ENCODE measurements around the gene GAS2L1.
A peak's percentile ranks its signal among the peaks of the same experiment; 100 is the strongest.

The GAS2L1 gene

DNA sequence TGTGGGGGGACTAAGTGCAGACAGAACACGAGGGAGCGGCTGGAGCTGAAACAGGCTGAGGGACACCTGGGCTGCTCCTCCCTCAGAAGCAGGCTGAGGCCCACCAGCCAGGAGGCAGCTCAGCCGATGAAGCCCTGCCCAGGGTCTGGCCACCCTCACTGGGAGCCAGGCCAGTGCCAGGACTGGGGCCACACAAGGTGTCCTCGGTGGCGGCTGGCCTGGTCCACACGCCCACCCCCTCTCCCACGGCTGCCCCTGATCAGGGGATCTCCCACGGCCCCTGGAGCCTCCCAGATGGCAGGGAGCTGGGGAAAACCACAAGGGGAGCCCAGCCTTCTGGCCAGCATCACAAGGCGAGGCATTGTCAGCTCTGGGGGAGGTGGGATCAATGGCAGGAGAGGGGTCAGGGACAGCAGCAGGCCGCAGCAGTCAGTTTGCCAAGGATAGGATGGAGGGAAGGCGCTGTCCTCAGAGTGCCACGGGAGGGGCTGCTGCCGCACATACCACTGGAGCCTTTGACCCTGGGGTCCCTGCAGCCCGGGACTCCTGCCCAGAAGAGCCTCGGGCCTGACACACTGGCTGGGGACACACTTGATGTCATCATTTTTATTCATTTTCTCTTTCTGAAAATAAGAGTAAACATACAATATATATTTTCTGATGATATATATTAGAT, 20.8 kb downstream of the GAS2L1 start:
- no peak for DNase-seq (ENCODE audit: low spot score)

DNA sequence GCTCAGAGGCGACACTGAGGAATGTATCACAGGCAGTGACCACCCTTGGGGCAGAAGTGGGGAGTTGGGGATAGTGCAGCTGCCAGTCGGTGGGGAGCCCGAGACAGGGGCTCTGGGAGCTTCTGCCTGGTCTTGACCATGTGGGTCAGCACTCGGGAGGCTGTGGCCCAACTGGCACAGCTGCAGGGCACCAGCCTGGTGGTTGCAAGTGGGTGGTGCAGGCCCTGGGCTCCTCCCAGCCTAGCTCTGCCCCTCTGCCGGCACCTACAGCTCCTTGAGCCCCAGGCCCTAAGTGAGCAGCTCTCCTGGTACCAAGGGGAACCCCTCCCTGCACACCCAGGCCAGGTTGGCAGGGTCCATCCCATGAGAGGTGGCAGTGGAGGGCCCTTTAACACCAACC, 21.6 kb downstream of the GAS2L1 start:
- no peak for DNase-seq (ENCODE audit: low spot score)

DNA sequence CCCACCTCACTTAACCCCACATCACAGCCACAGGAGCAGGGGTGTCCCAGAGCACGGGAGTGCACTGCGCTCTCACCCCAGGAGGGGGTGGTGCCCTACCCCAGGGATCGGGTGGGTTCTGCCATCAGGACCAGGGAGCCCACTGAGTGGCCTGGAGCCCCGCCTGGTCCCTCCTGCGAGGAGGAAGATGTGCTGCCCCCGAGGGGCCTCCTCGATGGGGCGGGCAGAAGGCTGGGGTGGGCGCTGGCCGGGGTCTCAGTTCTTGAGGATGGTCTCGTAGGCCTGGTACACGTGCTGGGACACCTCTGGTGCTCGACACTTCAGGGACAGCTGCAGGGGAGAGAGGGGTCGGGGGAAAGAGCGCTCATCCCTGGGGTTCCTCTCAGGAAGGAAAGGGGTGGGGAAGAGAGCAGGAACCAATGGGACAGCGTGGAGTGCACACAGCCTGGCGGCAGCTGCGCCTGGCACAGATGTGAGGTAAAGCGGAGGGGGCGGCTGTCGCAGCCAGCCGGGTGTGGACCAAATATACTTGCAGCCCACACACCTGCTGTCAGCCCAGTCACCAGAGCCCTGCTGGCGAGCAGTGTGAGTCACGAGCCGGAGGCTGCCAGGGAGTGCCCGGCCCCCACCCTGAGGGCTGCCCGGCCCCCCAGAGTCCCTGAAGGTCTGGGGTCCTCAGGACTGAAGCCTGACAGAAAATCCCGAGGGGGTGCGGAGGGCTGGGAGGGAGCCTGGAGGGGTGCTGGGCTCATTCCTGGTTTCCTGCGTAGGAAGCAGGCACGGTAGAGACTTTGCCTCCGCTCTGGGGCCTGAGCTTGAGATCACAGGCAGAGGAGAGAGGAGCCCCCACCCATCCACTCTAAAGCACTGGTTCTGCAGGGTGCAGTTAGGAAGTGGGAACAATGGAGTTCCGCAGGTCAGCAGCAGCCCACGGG, 22.4 kb downstream of the GAS2L1 start:
- DNase-seq (ENCODE audit: low spot score) = no peak

- DNase-seq (ENCODE audit: low spot score) = no peak
Observed at GRCh38 chr22:29329581-29329980, 23.1 kb downstream of the GAS2L1 start.

- no peak for DNase-seq (ENCODE audit: low spot score)
Observed at GRCh38 chr22:29330291-29330690, 23.8 kb downstream of the GAS2L1 start.

- no peak for DNase-seq (ENCODE audit: low spot score)
Observed at GRCh38 chr22:29330753-29331152, 24.3 kb downstream of the GAS2L1 start.

DNA sequence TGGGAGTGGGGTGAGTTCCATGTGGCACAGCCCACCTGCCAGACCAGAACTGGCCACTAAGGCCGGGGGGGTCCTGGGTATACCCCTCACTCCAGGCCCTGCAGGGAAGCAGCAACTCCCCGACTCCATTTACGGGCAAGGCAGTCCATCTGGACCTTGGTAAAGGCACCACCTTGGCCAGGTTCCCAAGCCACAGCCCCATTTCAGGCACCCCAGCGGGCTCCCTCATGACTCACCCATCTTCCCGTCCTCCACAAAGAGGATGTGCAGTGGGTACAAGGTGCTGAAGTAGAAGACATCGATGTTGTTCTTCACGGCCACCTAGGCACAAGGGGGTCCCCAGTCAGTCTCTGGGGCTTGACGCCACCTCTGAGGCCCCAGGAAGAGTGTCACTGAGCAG, 24.8 kb downstream of the GAS2L1 start:
- DNase-seq (ENCODE audit: low spot score) = no peak

DNA sequence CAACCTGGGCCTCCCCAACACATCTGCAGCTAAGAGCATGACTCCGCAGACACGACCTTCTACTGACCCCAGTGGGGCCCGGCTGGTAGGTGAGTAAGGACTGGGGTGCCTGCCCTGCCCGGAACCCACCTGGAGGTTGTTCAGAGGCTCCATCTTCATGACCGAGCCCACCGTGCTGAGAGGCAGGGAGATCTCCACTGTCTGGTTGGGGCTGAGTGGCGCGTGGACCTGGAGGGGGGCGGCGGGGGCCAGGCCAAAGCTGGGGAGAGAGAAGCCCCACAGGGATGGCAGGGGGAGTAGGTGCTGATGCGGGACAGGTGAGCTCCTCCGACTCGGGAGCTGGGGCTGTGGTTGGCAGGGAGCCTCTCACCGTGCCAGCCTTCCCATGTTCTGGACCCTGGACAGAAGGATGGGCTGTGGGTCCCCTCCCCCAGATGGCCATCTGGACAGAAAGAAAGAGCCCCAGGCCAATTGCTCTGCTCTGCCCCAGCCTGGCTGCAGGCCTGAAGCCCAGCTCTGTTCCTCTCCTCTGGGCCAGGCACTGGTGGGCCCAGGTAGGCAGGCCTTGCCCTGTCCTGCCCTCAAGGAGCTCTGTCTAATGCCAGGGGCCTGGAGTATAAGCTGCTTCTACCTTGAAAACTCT, 25.3 kb downstream of the GAS2L1 start:
- DNase-seq (ENCODE audit: low spot score) = no peak

DNA sequence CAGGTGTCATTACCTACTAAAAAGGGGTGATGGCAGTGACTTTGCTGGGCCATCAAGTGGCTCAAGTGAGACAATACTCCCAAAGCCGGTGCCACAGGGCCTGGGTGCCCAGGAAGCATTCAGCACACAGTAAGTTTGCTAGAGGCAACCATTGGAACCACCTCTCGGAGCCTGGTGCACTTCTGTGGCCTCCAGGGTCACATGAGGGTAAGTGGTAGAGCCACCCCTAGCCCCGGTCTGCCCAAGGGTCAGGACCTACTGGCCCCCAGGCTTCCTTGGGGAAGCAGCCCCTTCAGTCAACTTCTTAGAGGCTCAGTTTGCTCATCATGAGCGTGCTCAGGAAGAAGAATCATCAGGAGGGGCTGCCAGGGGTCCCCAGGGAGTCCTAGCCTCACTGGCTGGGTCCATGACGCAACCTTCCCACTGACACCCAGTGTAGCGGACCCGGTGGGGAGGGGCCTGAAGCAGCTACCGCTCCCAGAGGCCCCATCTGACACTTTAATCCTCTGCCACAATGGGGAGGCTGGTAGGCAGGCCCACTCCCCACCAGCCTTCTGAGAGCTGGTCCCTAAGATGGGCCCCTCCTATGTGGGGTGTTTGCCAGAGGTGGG, 26.5 kb downstream of the GAS2L1 start:
- no peak for DNase-seq (ENCODE audit: low spot score)

DNA sequence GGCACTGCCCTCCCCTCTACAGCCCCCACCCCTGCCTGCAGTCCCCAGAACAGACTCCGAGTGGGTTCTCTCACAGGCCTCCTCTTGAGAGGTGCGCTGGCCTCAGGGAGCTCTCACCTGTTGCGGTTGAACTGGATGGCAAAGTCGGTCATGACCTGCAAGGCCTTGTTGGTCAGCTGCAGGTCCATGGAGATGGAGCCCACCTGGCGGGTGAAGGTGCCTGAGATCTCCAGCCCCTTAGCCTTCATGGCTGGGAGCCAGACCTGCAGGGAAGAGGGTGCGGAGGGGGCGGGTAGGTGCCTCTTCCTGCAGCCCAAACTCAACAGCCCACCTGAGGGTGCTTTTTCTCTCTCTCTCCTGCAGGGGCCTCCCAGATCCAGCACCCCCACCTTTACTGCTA, 27.7 kb downstream of the GAS2L1 start:
- DNase-seq (ENCODE audit: low spot score) = no peak

DNA sequence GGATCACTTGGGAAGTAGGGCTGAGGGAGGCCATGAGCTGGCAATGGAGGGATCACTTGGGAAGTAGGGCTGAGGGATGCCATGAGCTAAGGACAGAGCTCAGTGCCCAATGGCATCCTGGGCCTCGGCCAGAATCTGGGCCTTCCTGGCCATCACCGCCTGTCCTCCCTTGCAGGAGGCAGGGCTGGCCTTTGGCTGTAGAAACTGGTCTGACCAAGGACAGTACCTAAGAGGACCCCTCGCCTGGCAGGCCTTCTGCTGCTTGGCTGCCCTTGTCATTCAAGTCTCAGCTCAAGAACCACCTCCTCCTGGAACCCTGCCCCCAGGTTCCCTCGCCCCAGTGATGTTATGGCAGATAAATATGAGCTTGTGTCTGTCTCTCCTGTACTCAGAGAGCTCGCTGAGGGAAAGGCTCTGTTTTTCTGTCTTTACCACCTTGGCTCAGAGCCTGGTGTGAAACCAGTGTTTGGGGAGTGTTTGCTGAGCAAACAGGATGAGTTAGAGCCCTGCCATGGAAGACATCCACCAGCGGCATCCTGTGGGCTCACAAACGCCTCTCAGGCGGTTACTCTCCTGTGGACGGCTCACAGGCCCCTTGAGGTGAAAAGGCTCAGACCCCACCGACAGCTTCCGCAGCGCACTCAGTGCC, 28.4 kb downstream of the GAS2L1 start:
- no peak for DNase-seq (ENCODE audit: low spot score)

DNA sequence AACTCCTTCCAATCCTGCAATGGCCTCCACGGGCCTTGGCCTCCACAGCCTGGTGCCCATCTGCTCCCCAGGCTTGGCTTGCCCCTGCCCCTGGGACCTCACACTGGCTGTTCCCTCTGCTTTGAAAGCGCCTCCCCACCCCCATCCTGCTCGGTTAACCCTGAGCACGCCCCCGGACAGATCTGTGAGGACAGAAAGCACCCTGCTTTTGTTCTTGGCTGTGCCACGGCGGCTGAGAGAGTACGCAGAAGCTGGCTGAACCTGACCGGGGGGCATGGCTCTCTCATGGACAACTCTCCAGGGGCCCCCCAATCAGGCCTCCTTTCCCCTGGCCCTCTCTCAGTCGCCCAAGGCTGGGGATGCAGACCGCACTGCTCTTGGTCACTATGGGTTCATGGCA, 29.2 kb downstream of the GAS2L1 start:
- DNase-seq (ENCODE audit: low spot score) = no peak

- peak; percentile 49 for DNase-seq (ENCODE audit: low spot score)
Observed at GRCh38 chr22:29336751-29337490, 30.5 kb downstream of the GAS2L1 start.

DNA sequence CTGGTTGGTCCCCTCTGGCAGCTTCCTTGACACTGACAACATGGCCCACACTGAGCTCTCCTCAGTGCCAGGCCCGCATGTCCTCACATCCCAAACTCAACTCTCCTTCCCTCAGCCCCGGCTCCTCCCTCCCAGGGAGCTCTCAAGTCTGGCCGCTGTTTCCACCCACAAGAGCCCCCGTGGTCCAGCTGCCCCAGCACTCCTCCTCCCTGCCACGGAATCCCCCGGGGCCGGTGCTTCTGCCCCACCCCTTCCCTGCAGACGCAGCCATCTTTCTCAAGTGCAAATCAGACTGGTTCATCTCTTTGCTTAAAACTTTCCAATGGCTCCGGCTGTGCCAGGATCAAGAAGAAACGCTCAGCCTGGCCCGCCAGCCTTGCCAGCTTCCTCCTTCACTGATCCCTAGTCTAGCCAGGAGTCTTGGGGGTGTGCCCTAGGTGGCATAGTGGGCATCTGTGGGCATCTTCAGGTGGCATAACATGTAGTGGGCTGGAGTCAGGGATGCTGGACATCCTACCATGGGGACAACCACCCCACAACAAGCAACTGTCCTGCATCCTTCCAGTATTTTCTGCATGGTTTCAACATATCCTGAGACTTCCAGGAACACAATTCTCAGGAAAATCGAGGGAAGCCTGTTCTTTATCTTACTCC, 31.3 kb downstream of the GAS2L1 start:
- DNase-seq (ENCODE audit: low spot score) = no peak

DNA sequence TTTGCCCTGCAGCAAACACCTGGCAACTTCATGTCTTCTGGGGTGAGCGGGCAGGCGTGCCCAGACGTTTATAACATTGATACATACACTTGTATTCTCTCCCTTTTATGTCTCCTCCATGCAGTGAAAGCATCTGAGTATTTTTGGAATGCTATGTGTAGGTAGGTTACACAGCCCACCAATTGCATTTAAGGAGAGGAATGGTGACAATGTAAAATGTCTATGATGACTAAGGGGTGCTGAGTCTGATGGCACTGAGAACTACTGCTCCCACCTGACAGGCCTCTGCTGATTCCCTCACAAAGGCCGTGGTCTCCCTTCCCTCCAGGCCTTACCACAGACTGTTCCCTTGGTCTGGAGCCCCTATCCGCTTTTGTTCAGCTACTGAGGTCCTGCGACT, 31.9 kb downstream of the GAS2L1 start:
- DNase-seq (ENCODE audit: low spot score) = no peak

DNA sequence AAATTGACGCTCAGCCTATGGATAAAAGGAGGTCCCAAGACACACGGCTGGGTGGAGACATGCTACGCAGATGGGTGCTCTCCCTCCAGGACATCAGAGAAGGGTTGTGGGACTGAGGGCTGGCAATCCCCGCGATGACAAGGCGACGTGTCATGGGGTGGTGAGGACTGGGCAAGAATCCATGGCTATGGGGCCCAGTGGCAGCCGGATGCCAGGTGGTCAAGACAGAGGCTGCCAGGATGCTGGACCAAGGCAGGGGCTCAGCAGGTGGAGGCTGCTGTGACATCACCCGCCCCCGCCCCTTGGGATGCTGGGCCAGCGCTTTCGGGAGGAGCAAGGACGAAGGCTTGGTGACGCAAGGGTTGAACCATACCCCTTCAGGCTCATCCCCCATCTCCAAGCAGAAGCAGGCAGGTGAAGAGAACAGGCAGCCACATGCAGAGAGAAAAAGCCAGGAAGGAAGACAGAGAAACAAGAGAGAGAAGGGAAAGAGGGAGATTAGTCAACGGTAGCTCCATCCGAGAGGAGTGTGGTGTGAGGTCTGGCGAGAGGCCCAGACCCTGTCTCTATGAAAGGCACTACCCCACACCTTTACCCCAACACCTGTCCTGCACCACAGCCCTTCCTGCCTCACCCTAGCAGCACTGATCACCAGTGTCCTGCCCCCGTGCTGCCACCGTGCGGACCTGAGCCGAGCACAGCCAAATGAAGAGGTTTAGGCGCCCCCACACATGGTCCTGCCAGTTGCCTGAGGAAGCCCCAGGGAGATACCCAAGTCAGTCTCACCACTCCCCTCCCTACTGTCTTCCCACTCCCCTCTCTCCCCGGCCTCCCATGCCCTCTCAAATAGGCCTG, 33.2 kb downstream of the GAS2L1 start:
- DNase-seq (ENCODE audit: low spot score) = no peak

- no peak for DNase-seq (ENCODE audit: low spot score)
Observed at GRCh38 chr22:29340566-29340965, 34.1 kb downstream of the GAS2L1 start.

DNA sequence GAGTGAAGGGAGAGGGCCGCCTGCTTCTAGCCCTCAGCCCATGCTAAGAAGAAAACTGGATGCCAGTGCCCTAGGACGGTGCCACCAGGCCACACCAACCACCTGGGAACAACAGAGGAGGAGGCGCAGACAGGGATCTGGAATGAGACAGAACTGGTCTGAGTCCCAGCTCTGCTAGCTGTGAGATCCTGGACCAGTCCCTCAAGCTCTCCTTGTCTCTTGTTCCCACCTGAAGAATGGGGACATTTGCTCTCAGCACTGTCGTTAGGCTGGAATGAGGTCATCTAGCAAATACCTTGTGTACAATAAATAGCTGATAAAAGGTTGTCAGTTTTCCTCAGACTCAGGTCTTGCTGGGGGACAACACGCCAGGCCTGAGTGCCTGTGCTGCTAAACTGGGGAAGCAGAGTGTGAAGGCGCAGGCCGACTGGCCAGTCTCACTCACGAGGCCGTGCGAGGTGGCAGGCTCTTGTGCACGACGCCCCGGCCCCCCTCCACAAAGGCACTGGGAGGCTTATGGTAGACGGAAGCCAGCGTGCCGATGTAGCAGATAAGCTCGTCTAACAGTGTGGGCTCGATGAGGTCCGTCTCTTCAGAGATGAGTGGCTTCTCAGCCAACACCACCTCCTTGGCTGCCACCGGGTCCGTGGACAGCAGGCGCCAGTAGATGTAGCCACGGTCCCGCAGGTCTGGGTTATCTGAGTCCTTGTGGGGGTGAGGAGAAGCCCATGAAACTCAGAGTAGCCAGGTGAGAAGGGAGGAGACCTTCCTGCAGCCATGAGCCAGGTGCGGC, 34.8 kb downstream of the GAS2L1 start:
- no peak for DNase-seq (ENCODE audit: low spot score)

DNA sequence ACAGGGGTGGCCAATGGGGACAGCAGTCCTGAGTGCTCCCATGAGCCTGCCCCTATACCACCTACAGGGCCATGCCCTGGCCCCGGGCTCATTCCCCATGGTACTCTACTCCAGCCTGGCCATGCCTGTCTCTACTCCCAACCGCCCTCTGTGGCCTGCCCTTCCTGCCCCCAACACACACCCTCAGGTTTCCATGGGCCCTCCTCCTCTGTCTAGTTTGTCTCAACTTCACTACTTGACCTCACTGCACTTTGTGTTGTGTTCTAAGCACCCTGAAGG, 35.3 kb downstream of the GAS2L1 start:
- DNase-seq (ENCODE audit: low spot score) = no peak
